Cortex of kidney (tissue), 1 donor: ENCODE data around the gene USP53.
"Not testable (repeated sequence)": the region's sequence is repeated elsewhere in the genome, so short reads cannot be mapped to it uniquely, and the experiment has no call there.

Source experiments
- DNase-seq: peaks from one replicate; lab custom pipeline; 2025; lab: John Stamatoyannopoulos, UW

USP53 gene

GRCh38 chr4:119229908-119230687 is 17.6 kb downstream of the USP53 start:
- no peak for DNase-seq

- DNase-seq = no peak
Observed at GRCh38 chr4:119231491-119231890, 19.0 kb downstream of the USP53 start.

GRCh38 chr4:119232286-119232685 is 19.8 kb downstream of the USP53 start:
- no peak for DNase-seq

- DNase-seq = no peak
Observed at GRCh38 chr4:119233191-119233590, 20.7 kb downstream of the USP53 start.

GRCh38 chr4:119233750-119234149 is 21.2 kb downstream of the USP53 start:
- DNase-seq = no peak

GRCh38 chr4:119237201-119237600 is 24.7 kb downstream of the USP53 start:
- DNase-seq = no peak

- no peak for DNase-seq
Observed at GRCh38 chr4:119237642-119238041, 25.1 kb downstream of the USP53 start.

- DNase-seq = no peak
Observed at GRCh38 chr4:119238068-119238722, 25.7 kb downstream of the USP53 start.

GRCh38 chr4:119240128-119240527 is 27.6 kb downstream of the USP53 start:
- DNase-seq = no peak

- DNase-seq = no peak
Observed at GRCh38 chr4:119240568-119240967, 28.1 kb downstream of the USP53 start.

- DNase-seq = no peak
Observed at GRCh38 chr4:119242417-119242816, 29.9 kb downstream of the USP53 start.

- DNase-seq = no peak
Observed at GRCh38 chr4:119243868-119244267, 31.4 kb downstream of the USP53 start.

GRCh38 chr4:119244344-119244743 is 31.8 kb downstream of the USP53 start:
- no peak for DNase-seq

- no peak for DNase-seq
Observed at GRCh38 chr4:119244832-119245231, 32.3 kb downstream of the USP53 start.

GRCh38 chr4:119246177-119246733 is 33.7 kb downstream of the USP53 start:
- no peak for DNase-seq

GRCh38 chr4:119251037-119251436 is 38.5 kb downstream of the USP53 start:
- not testable (repeated sequence) for DNase-seq

GRCh38 chr4:119255223-119255622 is 42.7 kb downstream of the USP53 start:
- not testable (repeated sequence) for DNase-seq

- DNase-seq = no peak
Observed at GRCh38 chr4:119260528-119260927, 48.0 kb downstream of the USP53 start.

- DNase-seq = no peak
Observed at GRCh38 chr4:119261986-119262385, 49.5 kb downstream of the USP53 start.

GRCh38 chr4:119264743-119265142 is 52.2 kb downstream of the USP53 start:
- no peak for DNase-seq

GRCh38 chr4:119266153-119266552 is 53.6 kb downstream of the USP53 start:
- DNase-seq = no peak

GRCh38 chr4:119268466-119268865 is 56.0 kb downstream of the USP53 start:
- DNase-seq = no peak

- no peak for DNase-seq
Observed at GRCh38 chr4:119271361-119272085, 59.0 kb downstream of the USP53 start.
